ENCODE results near the gene ERG.

ERG gene

GRCh38 chr21:38447611-38448010 is 50.7 kb downstream of the ERG start:
- Histone ChIP-seq H3K9ac (ENCODE audit: low read depth, low read length) (no peak overlapping the region), H3K27ac (ENCODE audit: low read length) (no peak overlapping the region), H3K4me3 (ENCODE audit: low read length) (no peak overlapping the region), H3K27me3 (ENCODE audit: insufficient read depth, low read length) (peaks cover 74% of the 10 kb centered on the region), H3K9me3 (ENCODE audit: insufficient read depth, low read depth, low read length) (no peaks in the 10 kb centered on the region), H3K4me1 (ENCODE audit: insufficient read depth, low read length) (peaks cover 5% of the 10 kb centered on the region; the same call in 1 of the 2 replicates), H3K36me3 (ENCODE audit: insufficient read depth, low read depth, low read length) (no peaks in the 10 kb centered on the region)

GRCh38 chr21:38444691-38445090 is 53.6 kb downstream of the ERG start:
- H3K4me1 ChIP-seq (ENCODE audit: insufficient read depth, low read length), result peaks cover 5% of the 10 kb centered on the region; the same call in 1 of the 2 replicates
- no peaks in the 10 kb centered on the region for H3K9me3 ChIP-seq (ENCODE audit: insufficient read depth, low read depth, low read length)
- H3K27me3 ChIP-seq (ENCODE audit: insufficient read depth, low read length), result peaks cover 50% of the 10 kb centered on the region
- H3K9ac ChIP-seq (ENCODE audit: low read depth, low read length), result no peak overlapping the region
- H3K4me3 ChIP-seq (ENCODE audit: low read length), result no peak overlapping the region
- H3K36me3 ChIP-seq (ENCODE audit: insufficient read depth, low read depth, low read length), result no peaks in the 10 kb centered on the region
- H3K27ac ChIP-seq (ENCODE audit: low read length), result no peak overlapping the region

- Histone ChIP-seq H3K4me3 (ENCODE audit: low read length) (no peak overlapping the region), H3K27me3 (ENCODE audit: insufficient read depth, low read length) (peaks cover 36% of the 10 kb centered on the region), H3K36me3 (ENCODE audit: insufficient read depth, low read depth, low read length) (no peaks in the 10 kb centered on the region), H3K9ac (ENCODE audit: low read depth, low read length) (no peak overlapping the region), H3K27ac (ENCODE audit: low read length) (no peak overlapping the region), H3K9me3 (ENCODE audit: insufficient read depth, low read depth, low read length) (no peaks in the 10 kb centered on the region), H3K4me1 (ENCODE audit: insufficient read depth, low read length) (peaks cover 2% of the 10 kb centered on the region; the same call in 1 of the 2 replicates)
Measured at GRCh38 chr21:38443110-38443509, 55.2 kb downstream of the ERG start.

- Histone ChIP-seq H3K27ac (ENCODE audit: low read length) (no peak overlapping the region), H3K9me3 (ENCODE audit: insufficient read depth, low read depth, low read length) (no peaks in the 10 kb centered on the region), H3K9ac (ENCODE audit: low read depth, low read length) (no peak overlapping the region), H3K27me3 (ENCODE audit: insufficient read depth, low read length) (peaks cover 16% of the 10 kb centered on the region), H3K4me3 (ENCODE audit: low read length) (no peak overlapping the region), H3K36me3 (ENCODE audit: insufficient read depth, low read depth, low read length) (no peaks in the 10 kb centered on the region), H3K4me1 (ENCODE audit: insufficient read depth, low read length) (no peaks in the 10 kb centered on the region)
Measured at GRCh38 chr21:38441153-38441552, 57.1 kb downstream of the ERG start.

- Histone ChIP-seq H3K9me3 (ENCODE audit: insufficient read depth, low read depth, low read length) (no peaks in the 10 kb centered on the region), H3K36me3 (ENCODE audit: insufficient read depth, low read depth, low read length) (no peaks in the 10 kb centered on the region), H3K9ac (ENCODE audit: low read depth, low read length) (no peak overlapping the region), H3K4me1 (ENCODE audit: insufficient read depth, low read length) (no peaks in the 10 kb centered on the region), H3K27me3 (ENCODE audit: insufficient read depth, low read length) (peaks cover 12% of the 10 kb centered on the region), H3K4me3 (ENCODE audit: low read length) (no peak overlapping the region), H3K27ac (ENCODE audit: low read length) (no peak overlapping the region)
Measured at GRCh38 chr21:38440746-38441145, 57.5 kb downstream of the ERG start.

GRCh38 chr21:38439957-38440356 is 58.3 kb downstream of the ERG start:
- H3K4me1 ChIP-seq (ENCODE audit: insufficient read depth, low read length), result no peaks in the 10 kb centered on the region
- H3K9ac ChIP-seq (ENCODE audit: low read depth, low read length), result no peak overlapping the region
- H3K9me3 ChIP-seq (ENCODE audit: insufficient read depth, low read depth, low read length), result no peaks in the 10 kb centered on the region
- peaks cover 4% of the 10 kb centered on the region; the same call in 1 of the 2 replicates for H3K27me3 ChIP-seq (ENCODE audit: insufficient read depth, low read length)
- H3K36me3 ChIP-seq (ENCODE audit: insufficient read depth, low read depth, low read length), result no peaks in the 10 kb centered on the region
- H3K4me3 ChIP-seq (ENCODE audit: low read length), result no peak overlapping the region
- H3K27ac ChIP-seq (ENCODE audit: low read length), result no peak overlapping the region

- Histone ChIP-seq H3K4me3 (ENCODE audit: low read length) (no peak overlapping the region), H3K4me1 (ENCODE audit: insufficient read depth, low read length) (no peaks in the 10 kb centered on the region), H3K9me3 (ENCODE audit: insufficient read depth, low read depth, low read length) (no peaks in the 10 kb centered on the region), H3K27me3 (ENCODE audit: insufficient read depth, low read length) (no peaks in the 10 kb centered on the region; the same call in 1 of the 2 replicates), H3K36me3 (ENCODE audit: insufficient read depth, low read depth, low read length) (no peaks in the 10 kb centered on the region), H3K27ac (ENCODE audit: low read length) (no peak overlapping the region), H3K9ac (ENCODE audit: low read depth, low read length) (no peak overlapping the region)
Measured at GRCh38 chr21:38439426-38439825, 58.9 kb downstream of the ERG start.

GRCh38 chr21:38438462-38438893 is 59.8 kb downstream of the ERG start:
- Histone ChIP-seq H3K9ac (ENCODE audit: low read depth, low read length) (no peak overlapping the region), H3K36me3 (ENCODE audit: insufficient read depth, low read depth, low read length) (no peaks in the 10 kb centered on the region), H3K27ac (ENCODE audit: low read length) (no peak overlapping the region), H3K9me3 (ENCODE audit: insufficient read depth, low read depth, low read length) (no peaks in the 10 kb centered on the region), H3K4me3 (ENCODE audit: low read length) (no peak overlapping the region), H3K27me3 (ENCODE audit: insufficient read depth, low read length) (no peaks in the 10 kb centered on the region), H3K4me1 (ENCODE audit: insufficient read depth, low read length) (no peaks in the 10 kb centered on the region)

GRCh38 chr21:38436341-38436740 is 61.9 kb downstream of the ERG start:
- Histone ChIP-seq H3K4me1 (ENCODE audit: insufficient read depth, low read length) (no peaks in the 10 kb centered on the region), H3K27ac (ENCODE audit: low read length) (no peak overlapping the region), H3K9ac (ENCODE audit: low read depth, low read length) (no peak overlapping the region), H3K4me3 (ENCODE audit: low read length) (no peak overlapping the region), H3K27me3 (ENCODE audit: insufficient read depth, low read length) (no peaks in the 10 kb centered on the region), H3K36me3 (ENCODE audit: insufficient read depth, low read depth, low read length) (no peaks in the 10 kb centered on the region), H3K9me3 (ENCODE audit: insufficient read depth, low read depth, low read length) (no peaks in the 10 kb centered on the region)

GRCh38 chr21:38434913-38435533 is 63.3 kb downstream of the ERG start:
- Histone ChIP-seq H3K4me3 (ENCODE audit: low read length) (no peak overlapping the region), H3K9me3 (ENCODE audit: insufficient read depth, low read depth, low read length) (no peaks in the 10 kb centered on the region), H3K27ac (ENCODE audit: low read length) (no peak overlapping the region), H3K9ac (ENCODE audit: low read depth, low read length) (no peak overlapping the region), H3K36me3 (ENCODE audit: insufficient read depth, low read depth, low read length) (no peaks in the 10 kb centered on the region), H3K4me1 (ENCODE audit: insufficient read depth, low read length) (no peaks in the 10 kb centered on the region), H3K27me3 (ENCODE audit: insufficient read depth, low read length) (no peaks in the 10 kb centered on the region)

GRCh38 chr21:38433471-38433870 is 64.8 kb downstream of the ERG start:
- Histone ChIP-seq H3K4me1 (ENCODE audit: insufficient read depth, low read length) (no peaks in the 10 kb centered on the region), H3K27ac (ENCODE audit: low read length) (no peak overlapping the region), H3K4me3 (ENCODE audit: low read length) (no peak overlapping the region), H3K27me3 (ENCODE audit: insufficient read depth, low read length) (no peaks in the 10 kb centered on the region), H3K36me3 (ENCODE audit: insufficient read depth, low read depth, low read length) (no peaks in the 10 kb centered on the region), H3K9ac (ENCODE audit: low read depth, low read length) (no peak overlapping the region), H3K9me3 (ENCODE audit: insufficient read depth, low read depth, low read length) (no peaks in the 10 kb centered on the region)

- Histone ChIP-seq H3K36me3 (ENCODE audit: insufficient read depth, low read depth, low read length) (no peaks in the 10 kb centered on the region), H3K9ac (ENCODE audit: low read depth, low read length) (no peak overlapping the region), H3K27ac (ENCODE audit: low read length) (no peak overlapping the region), H3K4me1 (ENCODE audit: insufficient read depth, low read length) (no peaks in the 10 kb centered on the region), H3K4me3 (ENCODE audit: low read length) (no peak overlapping the region), H3K9me3 (ENCODE audit: insufficient read depth, low read depth, low read length) (no peaks in the 10 kb centered on the region), H3K27me3 (ENCODE audit: insufficient read depth, low read length) (no peaks in the 10 kb centered on the region)
Measured at GRCh38 chr21:38430401-38430984, 67.8 kb downstream of the ERG start.

All from iPS-20b (cell line).